Measurements from ENCODE around the gene BLOC1S5. TPM values are rescaled to one million over a fixed set of nuclear protein-coding genes. Genes with fewer than 3 reads are reported as not detected.
A peak's percentile ranks its signal among the peaks of the same experiment; 100 is the strongest.

BLOC1S5 gene
- total and polyA plus RNA-seq, 9 of the 15 experiments (the other 6 are each of a cell fraction or from before 2014, with no cell fraction given) = 8.5 to 41.0 (median 27.7) TPM

DNA sequence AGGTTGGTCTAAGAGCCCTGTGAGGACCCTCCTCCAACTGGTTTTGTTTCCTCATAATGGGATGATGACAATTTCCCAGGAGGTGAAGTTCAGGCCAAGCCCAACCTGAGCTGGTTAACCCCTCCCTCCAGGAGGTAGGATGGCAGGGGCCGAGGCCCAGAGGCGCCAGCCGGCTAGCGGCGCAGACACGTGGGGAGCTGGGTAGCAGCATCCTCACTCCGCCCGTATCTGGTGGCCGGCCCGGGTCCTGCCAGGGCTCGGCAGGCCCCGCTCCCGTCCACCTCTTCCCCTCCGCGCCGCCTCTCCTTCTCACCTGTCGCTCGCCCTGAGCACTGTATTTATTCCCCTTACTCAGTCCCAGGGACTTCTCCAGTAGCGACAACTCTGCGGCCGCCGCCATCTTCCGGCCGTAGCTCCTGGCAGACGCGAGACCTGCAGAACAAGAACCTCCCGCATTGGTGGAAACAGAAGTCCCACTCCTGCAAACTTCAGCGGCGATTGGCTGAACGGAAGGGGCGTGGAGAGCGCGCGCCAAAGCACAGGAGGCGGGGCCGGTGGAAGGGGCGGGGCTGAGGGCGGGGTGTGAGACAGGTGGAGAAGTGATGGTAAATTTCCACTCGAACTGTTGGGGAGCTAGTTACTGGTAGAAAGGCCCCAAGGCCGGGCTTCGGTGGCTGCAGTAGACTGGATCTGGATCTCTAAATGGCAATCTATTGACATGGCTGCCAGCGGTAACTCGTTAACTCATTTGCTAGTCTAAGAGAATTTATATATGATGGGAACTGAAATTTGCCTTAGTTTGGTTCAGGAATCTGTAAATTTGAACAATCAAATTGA, 38.2 kb upstream of the BLOC1S5 start, which contains the start of gene EEF1E1 (continued):
- TF ChIP-seq, protein P1, sequence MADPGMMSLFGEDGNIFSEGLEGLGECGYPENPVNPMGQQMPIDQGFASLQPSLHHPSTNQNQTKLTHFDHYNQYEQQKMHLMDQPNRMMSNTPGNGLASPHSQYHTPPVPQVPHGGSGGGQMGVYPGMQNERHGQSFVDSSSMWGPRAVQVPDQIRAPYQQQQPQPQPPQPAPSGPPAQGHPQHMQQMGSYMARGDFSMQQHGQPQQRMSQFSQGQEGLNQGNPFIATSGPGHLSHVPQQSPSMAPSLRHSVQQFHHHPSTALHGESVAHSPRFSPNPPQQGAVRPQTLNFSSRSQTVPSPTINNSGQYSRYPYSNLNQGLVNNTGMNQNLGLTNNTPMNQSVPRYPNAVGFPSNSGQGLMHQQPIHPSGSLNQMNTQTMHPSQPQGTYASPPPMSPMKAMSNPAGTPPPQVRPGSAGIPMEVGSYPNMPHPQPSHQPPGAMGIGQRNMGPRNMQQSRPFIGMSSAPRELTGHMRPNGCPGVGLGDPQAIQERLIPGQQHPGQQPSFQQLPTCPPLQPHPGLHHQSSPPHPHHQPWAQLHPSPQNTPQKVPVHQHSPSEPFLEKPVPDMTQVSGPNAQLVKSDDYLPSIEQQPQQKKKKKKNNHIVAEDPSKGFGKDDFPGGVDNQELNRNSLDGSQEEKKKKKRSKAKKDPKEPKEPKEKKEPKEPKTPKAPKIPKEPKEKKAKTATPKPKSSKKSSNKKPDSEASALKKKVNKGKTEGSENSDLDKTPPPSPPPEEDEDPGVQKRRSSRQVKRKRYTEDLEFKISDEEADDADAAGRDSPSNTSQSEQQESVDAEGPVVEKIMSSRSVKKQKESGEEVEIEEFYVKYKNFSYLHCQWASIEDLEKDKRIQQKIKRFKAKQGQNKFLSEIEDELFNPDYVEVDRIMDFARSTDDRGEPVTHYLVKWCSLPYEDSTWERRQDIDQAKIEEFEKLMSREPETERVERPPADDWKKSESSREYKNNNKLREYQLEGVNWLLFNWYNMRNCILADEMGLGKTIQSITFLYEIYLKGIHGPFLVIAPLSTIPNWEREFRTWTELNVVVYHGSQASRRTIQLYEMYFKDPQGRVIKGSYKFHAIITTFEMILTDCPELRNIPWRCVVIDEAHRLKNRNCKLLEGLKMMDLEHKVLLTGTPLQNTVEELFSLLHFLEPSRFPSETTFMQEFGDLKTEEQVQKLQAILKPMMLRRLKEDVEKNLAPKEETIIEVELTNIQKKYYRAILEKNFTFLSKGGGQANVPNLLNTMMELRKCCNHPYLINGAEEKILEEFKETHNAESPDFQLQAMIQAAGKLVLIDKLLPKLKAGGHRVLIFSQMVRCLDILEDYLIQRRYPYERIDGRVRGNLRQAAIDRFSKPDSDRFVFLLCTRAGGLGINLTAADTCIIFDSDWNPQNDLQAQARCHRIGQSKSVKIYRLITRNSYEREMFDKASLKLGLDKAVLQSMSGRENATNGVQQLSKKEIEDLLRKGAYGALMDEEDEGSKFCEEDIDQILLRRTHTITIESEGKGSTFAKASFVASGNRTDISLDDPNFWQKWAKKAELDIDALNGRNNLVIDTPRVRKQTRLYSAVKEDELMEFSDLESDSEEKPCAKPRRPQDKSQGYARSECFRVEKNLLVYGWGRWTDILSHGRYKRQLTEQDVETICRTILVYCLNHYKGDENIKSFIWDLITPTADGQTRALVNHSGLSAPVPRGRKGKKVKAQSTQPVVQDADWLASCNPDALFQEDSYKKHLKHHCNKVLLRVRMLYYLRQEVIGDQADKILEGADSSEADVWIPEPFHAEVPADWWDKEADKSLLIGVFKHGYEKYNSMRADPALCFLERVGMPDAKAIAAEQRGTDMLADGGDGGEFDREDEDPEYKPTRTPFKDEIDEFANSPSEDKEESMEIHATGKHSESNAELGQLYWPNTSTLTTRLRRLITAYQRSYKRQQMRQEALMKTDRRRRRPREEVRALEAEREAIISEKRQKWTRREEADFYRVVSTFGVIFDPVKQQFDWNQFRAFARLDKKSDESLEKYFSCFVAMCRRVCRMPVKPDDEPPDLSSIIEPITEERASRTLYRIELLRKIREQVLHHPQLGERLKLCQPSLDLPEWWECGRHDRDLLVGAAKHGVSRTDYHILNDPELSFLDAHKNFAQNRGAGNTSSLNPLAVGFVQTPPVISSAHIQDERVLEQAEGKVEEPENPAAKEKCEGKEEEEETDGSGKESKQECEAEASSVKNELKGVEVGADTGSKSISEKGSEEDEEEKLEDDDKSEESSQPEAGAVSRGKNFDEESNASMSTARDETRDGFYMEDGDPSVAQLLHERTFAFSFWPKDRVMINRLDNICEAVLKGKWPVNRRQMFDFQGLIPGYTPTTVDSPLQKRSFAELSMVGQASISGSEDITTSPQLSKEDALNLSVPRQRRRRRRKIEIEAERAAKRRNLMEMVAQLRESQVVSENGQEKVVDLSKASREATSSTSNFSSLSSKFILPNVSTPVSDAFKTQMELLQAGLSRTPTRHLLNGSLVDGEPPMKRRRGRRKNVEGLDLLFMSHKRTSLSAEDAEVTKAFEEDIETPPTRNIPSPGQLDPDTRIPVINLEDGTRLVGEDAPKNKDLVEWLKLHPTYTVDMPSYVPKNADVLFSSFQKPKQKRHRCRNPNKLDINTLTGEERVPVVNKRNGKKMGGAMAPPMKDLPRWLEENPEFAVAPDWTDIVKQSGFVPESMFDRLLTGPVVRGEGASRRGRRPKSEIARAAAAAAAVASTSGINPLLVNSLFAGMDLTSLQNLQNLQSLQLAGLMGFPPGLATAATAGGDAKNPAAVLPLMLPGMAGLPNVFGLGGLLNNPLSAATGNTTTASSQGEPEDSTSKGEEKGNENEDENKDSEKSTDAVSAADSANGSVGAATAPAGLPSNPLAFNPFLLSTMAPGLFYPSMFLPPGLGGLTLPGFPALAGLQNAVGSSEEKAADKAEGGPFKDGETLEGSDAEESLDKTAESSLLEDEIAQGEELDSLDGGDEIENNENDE (IDR thresholded peaks at IDR 0.05; ENCODE audit: low read depth, low read length) = no peak
- peak; percentile 73 for TF ChIP-seq CREB1 (IDR thresholded peaks at IDR 0.05)
- TF ChIP-seq CREB1 (CRISPR knock-in tag; IDR thresholded peaks at IDR 0.05) = no peak
- TF ChIP-seq RNF2 (IDR thresholded peaks at IDR 0.05) = no peak; the same call in 1 of the 2 replicates
- TF ChIP-seq SIN3A (IDR thresholded peaks at IDR 0.05; ENCODE audit: borderline replicate concordance in 2 of 2, control insufficient read depth in 1 of 2, low read depth in 2 of 2, low read length in 2 of 2) = peak; percentile 52 to 88; a peak in 3 of 4 replicates
- no peak for TF ChIP-seq PPARD (CRISPR knock-in tag; IDR thresholded peaks at IDR 0.05)
- TF ChIP-seq, protein P2, sequence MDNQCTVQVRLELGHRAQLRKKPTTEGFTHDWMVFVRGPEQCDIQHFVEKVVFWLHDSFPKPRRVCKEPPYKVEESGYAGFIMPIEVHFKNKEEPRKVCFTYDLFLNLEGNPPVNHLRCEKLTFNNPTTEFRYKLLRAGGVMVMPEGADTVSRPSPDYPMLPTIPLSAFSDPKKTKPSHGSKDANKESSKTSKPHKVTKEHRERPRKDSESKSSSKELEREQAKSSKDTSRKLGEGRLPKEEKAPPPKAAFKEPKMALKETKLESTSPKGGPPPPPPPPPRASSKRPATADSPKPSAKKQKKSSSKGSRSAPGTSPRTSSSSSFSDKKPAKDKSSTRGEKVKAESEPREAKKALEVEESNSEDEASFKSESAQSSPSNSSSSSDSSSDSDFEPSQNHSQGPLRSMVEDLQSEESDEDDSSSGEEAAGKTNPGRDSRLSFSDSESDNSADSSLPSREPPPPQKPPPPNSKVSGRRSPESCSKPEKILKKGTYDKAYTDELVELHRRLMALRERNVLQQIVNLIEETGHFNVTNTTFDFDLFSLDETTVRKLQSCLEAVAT (IDR thresholded peaks at IDR 0.05) = peak; percentile 10 to 93; a peak in 2 of 4 replicates
- no peak for TF ChIP-seq ZFPM2 (CRISPR knock-in tag; IDR thresholded peaks at IDR 0.05)
- no peak for TF ChIP-seq NFE2 (IDR thresholded peaks at IDR 0.05; ENCODE audit: low read depth)
- TF ChIP-seq KAT2B (IDR thresholded peaks at IDR 0.05; ENCODE audit: low read depth, low read length) = no peak
- no peak for TF ChIP-seq RFX5 (IDR thresholded peaks at IDR 0.05; ENCODE audit: low read depth, low read length)
- peak; percentile 83 for TF ChIP-seq POLR2B (IDR thresholded peaks at IDR 0.05; ENCODE audit: low read depth, partially characterized antibody)
- TF ChIP-seq, protein P3, sequence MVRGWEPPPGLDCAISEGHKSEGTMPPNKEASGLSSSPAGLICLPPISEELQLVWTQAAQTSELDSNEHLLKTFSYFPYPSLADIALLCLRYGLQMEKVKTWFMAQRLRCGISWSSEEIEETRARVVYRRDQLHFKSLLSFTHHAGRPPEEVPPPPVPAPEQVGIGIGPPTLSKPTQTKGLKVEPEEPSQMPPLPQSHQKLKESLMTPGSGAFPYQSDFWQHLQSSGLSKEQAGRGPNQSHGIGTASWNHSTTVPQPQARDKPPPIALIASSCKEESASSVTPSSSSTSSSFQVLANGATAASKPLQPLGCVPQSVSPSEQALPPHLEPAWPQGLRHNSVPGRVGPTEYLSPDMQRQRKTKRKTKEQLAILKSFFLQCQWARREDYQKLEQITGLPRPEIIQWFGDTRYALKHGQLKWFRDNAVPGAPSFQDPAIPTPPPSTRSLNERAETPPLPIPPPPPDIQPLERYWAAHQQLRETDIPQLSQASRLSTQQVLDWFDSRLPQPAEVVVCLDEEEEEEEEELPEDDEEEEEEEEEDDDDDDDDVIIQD (CRISPR knock-in tag; IDR thresholded peaks at IDR 0.05) = no peak
